ENCODE measurements around the gene RCBTB1. TPM values are rescaled to one million over a fixed set of nuclear protein-coding genes. Genes with fewer than 3 reads are reported as not detected.
A peak's percentile ranks its signal among the peaks of the same experiment; 100 is the strongest.
"Not testable (repeated sequence)": the region's sequence is repeated elsewhere in the genome, so short reads cannot be mapped to it uniquely, and the experiment has no call there.

The RCBTB1 gene
- total RNA-seq, 2 donors from 2014 or later, result 13.0 to 21.3 TPM

DNA sequence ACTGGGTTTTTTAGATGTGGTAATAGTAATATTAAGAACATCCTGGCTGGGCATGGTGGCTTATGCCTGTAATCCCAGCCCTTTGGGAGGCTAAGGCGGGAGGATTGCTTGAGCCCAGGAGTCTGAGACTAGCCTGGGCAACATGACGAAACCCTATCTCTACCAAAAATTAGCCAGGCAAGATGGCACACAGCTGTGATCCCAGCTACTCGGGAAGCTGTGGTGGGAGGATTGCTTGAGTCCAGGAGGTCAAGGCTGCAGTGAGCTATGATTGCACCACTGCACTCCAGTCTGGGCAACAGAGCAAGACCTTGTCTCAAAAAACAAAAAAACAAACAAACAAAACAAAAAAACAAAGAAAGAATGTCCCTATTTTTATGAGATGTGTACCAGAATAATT, 5.4 kb upstream of the RCBTB1 start:
- not testable (repeated sequence) for DNase-seq (ENCODE audit: low spot score); H3K27ac Mint-ChIP-seq; H3K4me1 Mint-ChIP-seq (ENCODE audit: low read depth in 2 of 2); H3K9me3 Mint-ChIP-seq; H3K4me3 Mint-ChIP-seq; H3K36me3 Mint-ChIP-seq; ATAC-seq; H3K27me3 Mint-ChIP-seq

DNA sequence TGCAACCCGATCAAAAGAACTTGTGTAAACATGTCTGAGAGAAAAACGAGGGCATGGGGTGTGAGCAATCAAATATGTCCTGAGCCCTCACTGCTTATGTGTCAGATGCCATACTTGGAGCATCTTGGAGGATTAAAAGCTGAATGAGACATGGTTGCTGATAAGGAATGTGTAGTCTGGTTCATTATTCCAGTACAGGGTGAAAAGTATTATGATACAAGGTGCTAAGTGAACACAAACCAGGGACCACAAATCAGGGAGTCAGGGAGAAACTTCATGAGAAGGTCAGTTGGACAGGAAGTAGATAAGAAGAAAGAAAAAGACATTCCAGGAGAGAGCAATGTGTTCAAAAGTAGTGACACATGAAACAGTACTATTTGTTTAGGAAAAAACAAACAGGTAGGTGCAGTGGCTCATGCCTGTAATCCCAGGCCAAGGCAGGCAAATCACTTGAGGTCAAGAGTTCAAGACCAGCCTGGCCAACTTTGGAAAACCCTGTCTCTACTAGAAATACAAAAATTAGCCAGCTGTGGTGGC, 2.0 kb upstream of the RCBTB1 start:
- H3K27ac Mint-ChIP-seq, result peak overlapping the region; percentile 11 to 60
- H3K9me3 Mint-ChIP-seq, result no peaks in the 10 kb centered on the region
- no peak for DNase-seq (ENCODE audit: low spot score)
- H3K27me3 Mint-ChIP-seq, result peaks cover 0 to 4% of the 10 kb centered on the region in 2 donors
- peaks cover 6% of the 10 kb centered on the region for H3K36me3 Mint-ChIP-seq
- no peak overlapping the region for H3K4me3 Mint-ChIP-seq
- peaks cover 10 to 17% of the 10 kb centered on the region in 2 donors for H3K4me1 Mint-ChIP-seq (ENCODE audit: low read depth in 2 of 2)
- ATAC-seq, result no peak

DNA sequence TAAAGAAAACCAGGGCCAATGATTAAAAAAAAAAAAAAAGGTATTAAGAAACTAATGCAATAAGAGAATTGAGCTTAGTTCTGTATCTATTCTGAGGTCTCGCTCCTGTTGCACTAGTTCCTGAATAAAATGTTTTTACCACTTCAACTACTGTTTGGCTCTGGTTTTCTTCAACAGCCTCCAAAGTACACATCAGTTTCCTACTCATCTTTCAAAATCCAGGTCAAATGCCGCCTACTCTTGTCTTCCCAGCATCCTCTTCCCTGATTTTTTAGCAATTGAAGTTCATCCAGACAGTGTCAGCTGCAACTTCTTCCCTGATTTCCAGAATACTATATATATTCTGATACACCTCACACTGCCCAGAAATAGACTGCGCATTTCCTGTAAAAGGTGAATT, 1.4 kb upstream of the RCBTB1 start:
- no peak for DNase-seq (ENCODE audit: low spot score)
- ATAC-seq, result no peak
- peaks cover 6% of the 10 kb centered on the region for H3K36me3 Mint-ChIP-seq
- peak overlapping the region; percentile 33 for H3K4me3 Mint-ChIP-seq
- peak overlapping the region; percentile 11 to 60 for H3K27ac Mint-ChIP-seq
- H3K4me1 Mint-ChIP-seq (ENCODE audit: low read depth in 2 of 2), result peaks cover 10 to 19% of the 10 kb centered on the region in 2 donors
- H3K27me3 Mint-ChIP-seq, result peaks cover 0 to 4% of the 10 kb centered on the region in 2 donors
- no peaks in the 10 kb centered on the region for H3K9me3 Mint-ChIP-seq

DNA sequence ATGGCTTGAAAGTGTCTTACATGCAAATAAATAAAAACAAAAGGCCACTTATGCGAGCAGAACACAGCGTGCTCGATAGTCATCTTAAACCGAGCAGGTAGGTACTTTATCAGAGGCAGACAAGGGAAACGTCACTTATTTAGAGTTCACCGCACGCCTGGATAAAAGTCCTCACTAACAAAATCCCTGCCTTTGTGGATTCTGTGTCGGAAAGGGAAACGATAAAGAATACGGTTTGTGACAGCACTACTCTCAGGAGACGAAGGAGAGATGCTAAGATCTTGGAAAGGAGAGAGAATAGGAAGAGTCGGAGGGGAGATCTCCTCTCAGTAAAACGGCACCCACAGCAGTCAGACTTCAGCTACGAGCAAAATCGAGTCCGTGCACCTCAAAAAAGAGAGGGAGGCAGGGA, 581 bp downstream of the RCBTB1 start:
- Mint-ChIP-seq H3K4me3 (peak overlapping the region; percentile 96), H3K9me3 (no peaks in the 10 kb centered on the region), H3K36me3 (peaks cover 15% of the 10 kb centered on the region), H3K27me3 (peaks cover 0 to 4% of the 10 kb centered on the region in 2 donors), H3K27ac (peak overlapping the region; percentile 81 to 86), H3K4me1 (ENCODE audit: low read depth in 2 of 2) (peaks cover 13 to 29% of the 10 kb centered on the region in 2 donors)
- no peak for ATAC-seq
- no peak for DNase-seq (ENCODE audit: low spot score)

DNA sequence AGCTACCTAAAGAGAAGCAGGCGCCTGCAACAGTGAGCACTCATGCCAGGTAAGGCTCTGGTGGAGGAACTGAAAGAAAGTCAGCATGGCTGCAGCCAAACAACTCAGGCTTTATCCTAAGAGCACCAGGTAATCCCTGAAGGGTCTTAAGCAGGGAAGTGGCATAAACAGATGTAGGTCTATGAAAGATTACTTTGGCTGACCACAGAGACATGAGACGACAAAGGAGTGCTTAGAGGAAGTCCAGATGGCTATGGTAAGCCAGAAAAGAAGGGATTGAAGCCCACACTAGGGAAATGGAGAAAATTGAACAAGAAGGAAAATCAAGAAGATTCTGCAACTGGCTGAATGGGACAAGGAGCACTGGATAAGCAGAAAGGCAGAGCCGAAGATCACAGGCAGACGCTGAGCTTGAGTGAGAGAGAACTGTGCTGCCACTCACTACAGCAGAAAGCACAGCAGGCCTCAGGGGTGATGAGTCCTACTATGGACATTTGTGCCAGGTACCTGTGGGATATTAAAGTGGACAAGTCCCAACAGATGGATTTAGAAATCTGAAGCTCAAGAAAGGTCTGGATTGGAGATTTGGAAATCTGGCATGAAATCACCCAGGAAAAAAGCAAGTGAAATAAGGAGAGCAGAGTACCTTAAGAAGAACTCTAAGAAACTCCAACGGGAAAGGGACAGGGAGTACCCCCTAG, 4.2 kb downstream of the RCBTB1 start:
- ATAC-seq, result no peak
- no peaks in the 10 kb centered on the region for H3K9me3 Mint-ChIP-seq
- H3K36me3 Mint-ChIP-seq, result peaks cover 15% of the 10 kb centered on the region
- H3K27ac Mint-ChIP-seq, result no peak overlapping the region
- H3K4me3 Mint-ChIP-seq, result no peak overlapping the region
- DNase-seq (ENCODE audit: low spot score), result no peak
- no peaks in the 10 kb centered on the region for H3K27me3 Mint-ChIP-seq
- H3K4me1 Mint-ChIP-seq (ENCODE audit: low read depth in 2 of 2), result peaks cover 10 to 23% of the 10 kb centered on the region in 2 donors

DNA sequence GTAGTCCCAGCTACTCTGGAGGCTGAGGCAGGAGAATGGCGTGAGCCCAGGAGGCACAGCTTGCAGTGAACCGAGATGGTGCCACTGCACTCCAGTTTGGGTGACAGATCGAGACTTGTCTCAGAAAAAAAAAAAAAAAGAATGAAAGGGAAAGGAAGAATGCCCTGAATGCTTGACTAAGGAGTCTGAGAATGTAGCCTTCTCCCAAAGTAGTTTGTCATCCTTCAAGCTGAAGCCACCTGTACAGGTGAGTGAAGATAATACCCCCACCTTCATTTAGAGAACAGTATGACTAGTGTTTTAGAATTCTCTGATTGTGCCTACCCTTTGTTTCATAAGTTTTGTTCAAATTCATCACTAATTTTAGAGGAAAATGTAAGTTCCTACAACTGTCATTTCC, 5.9 kb downstream of the RCBTB1 start:
- H3K27ac Mint-ChIP-seq, result no peak overlapping the region
- no peak overlapping the region for H3K4me3 Mint-ChIP-seq
- no peaks in the 10 kb centered on the region for H3K9me3 Mint-ChIP-seq
- ATAC-seq (no peak), DNase-seq (ENCODE audit: low spot score) (no peak)
- H3K27me3 Mint-ChIP-seq, result no peaks in the 10 kb centered on the region
- H3K4me1 Mint-ChIP-seq (ENCODE audit: low read depth in 2 of 2), result peaks cover 7 to 14% of the 10 kb centered on the region in 2 donors
- H3K36me3 Mint-ChIP-seq, result peaks cover 10% of the 10 kb centered on the region

DNA sequence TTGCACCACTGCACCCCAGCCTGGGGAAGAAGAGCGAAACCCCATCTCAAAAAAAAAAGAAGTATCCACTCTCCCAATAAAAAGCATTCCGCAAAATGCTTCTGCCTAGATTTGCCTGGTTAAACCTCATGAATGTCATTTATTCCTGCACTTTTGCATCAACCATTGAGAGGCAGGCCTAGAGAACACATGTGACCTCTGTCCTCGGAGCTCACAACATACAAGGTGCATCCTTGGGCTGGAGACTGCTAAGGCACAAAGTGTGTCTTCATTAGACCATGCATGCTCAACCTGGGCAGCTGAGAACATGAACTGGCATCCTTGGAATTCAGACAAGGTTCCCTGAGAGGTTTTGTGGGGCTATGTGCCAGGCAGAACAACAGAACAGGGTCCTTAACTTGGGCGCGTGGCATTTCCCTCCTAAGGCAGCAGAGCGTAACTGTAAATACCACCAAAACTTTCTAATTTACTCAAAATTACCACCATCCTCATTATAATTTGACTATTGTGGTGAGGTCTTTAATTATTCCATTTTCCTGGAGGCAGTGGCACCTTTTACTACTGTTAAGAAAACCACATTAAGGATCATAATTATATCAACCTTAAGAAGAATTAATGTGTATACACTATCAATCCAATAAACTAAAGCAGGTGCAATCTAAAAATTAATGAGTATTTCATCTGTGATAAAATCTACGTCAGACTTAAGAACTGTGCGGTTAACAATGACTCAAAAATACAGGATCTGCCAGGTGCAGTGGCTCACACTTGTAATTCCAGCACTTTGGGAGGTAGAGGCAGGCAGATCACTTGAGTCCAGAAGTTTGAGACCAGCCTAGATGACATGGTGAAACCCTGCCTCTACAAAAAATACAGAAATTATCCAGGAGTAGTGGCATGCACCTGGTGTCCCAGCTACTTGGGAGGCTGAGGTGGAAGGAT, 13.8 kb downstream of the RCBTB1 start:
- ATAC-seq, result peak in 1 of 2 donors; percentile 38
- Mint-ChIP-seq H3K27me3 (no peaks in the 10 kb centered on the region), H3K36me3 (peaks cover 2% of the 10 kb centered on the region), H3K9me3 (no peaks in the 10 kb centered on the region), H3K4me3 (no peak overlapping the region), H3K27ac (no peak overlapping the region), H3K4me1 (ENCODE audit: low read depth in 2 of 2) (peaks cover 4 to 10% of the 10 kb centered on the region in 2 donors)
- no peak for DNase-seq (ENCODE audit: low spot score)

DNA sequence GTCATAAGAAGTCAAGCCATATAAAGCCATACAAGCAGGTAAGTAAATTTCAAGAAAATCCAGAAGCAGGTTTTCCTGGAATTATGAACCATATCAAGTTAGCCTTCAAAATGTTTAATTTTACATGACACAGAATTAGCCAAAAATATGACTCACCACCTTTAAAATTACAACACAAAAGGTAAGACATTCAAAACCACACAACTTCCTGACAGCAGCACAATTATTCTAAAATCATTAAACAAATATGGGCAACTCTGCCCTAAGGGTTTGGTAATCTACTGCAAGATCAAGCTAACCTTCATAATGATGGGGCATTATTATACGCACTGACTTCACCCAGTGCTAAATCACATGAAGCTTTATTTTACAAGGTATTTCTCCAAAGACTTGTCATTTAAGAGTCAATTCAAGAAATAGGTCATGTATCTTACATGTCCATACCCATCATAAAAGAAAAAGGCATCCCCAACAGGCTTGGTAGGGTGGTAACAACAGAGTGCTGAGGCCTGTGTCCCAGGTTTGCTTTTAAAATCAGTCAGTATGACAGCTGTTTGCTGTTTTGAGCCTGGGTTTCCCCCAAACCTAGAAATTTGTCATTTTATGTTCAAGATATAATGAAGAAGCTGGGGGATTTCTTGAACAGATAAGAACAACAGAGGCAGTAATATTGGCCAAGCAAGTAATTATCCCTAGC, 15.2 kb downstream of the RCBTB1 start:
- DNase-seq (ENCODE audit: low spot score) (no peak), ATAC-seq (peak in 1 of 2 donors; percentile 58)
- peaks cover 4 to 10% of the 10 kb centered on the region in 2 donors for H3K4me1 Mint-ChIP-seq (ENCODE audit: low read depth in 2 of 2)
- H3K9me3 Mint-ChIP-seq, result no peaks in the 10 kb centered on the region
- H3K4me3 Mint-ChIP-seq, result no peak overlapping the region
- peak overlapping the region; percentile 47 to 68 for H3K27ac Mint-ChIP-seq
- peaks cover 4% of the 10 kb centered on the region for H3K36me3 Mint-ChIP-seq
- H3K27me3 Mint-ChIP-seq, result no peaks in the 10 kb centered on the region

DNA sequence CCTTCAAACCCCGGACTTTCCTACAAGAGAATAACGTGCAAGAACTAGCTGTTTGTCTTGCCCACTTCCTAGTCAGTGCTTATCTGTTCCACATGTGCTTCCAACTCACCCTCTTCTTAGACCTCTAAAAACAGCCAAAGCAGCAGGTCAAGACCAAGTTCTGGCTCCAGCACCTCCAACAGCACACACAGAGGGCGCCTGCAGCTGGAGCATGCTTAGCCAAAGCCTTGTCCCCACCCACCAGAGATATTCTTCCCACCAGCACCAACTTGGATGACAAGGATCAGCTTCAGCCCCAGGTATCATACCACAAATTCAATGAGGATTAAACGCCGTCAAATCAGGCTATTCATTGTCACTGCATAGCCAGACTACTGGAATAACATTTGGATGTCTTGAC, 17.9 kb downstream of the RCBTB1 start:
- Mint-ChIP-seq H3K27ac (no peak overlapping the region), H3K4me1 (ENCODE audit: low read depth in 2 of 2) (peaks cover 10 to 15% of the 10 kb centered on the region in 2 donors), H3K27me3 (no peaks in the 10 kb centered on the region), H3K9me3 (no peaks in the 10 kb centered on the region), H3K4me3 (no peak overlapping the region), H3K36me3 (peaks cover 10% of the 10 kb centered on the region)
- ATAC-seq, result no peak
- no peak for DNase-seq (ENCODE audit: low spot score)

DNA sequence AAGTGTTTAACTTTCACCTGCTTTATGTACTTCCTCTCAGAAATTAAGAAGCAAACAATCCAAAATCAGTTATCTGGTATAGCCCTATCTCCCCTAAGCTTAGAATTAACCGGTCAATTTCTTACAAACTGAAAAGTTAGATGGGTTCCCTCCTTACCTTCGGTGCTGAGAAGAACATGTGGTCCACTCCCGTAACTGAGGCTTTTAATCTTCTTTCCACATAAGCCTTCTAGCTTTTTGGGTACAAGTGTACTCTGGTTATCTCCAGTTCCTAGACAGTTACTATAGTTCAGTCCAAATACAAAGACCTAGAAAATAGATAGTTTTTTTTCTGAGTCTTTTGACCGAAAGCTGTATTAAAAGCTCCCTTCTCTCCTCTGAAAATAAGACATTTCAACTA, 18.9 kb downstream of the RCBTB1 start:
- peaks cover 10% of the 10 kb centered on the region for H3K36me3 Mint-ChIP-seq
- peaks cover 9 to 15% of the 10 kb centered on the region in 2 donors for H3K4me1 Mint-ChIP-seq (ENCODE audit: low read depth in 2 of 2)
- DNase-seq (ENCODE audit: low spot score) (no peak), ATAC-seq (no peak)
- no peak overlapping the region for H3K27ac Mint-ChIP-seq
- no peaks in the 10 kb centered on the region for H3K27me3 Mint-ChIP-seq
- H3K9me3 Mint-ChIP-seq, result no peaks in the 10 kb centered on the region
- no peak overlapping the region for H3K4me3 Mint-ChIP-seq

DNA sequence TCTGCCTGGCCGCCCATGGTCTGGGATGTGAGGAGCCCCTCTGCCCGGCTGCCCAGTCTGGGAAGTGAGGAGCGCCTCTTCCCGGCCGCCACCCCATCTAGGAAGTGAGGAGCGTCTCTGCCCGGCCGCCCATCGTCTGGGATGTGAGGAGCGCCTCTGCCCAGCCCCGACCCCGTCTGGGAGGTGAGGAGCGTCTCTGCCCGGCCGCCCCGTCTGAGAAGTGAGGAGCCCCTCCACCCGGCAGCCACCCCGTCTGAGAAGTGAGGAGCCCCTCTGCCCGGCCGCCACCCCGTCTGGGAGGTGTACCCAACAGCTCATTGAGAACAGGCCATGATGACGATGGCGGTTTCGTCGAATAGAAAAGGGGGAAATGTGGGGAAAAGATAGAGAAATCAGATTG, 19.9 kb downstream of the RCBTB1 start:
- Mint-ChIP-seq H3K36me3 (peaks cover 14% of the 10 kb centered on the region), H3K4me1 (ENCODE audit: low read depth in 2 of 2) (peaks cover 6 to 13% of the 10 kb centered on the region in 2 donors)
- H3K27me3 Mint-ChIP-seq; H3K9me3 Mint-ChIP-seq; H3K4me3 Mint-ChIP-seq; H3K27ac Mint-ChIP-seq; ATAC-seq; DNase-seq (ENCODE audit: low spot score): not testable (repeated sequence)

DNA sequence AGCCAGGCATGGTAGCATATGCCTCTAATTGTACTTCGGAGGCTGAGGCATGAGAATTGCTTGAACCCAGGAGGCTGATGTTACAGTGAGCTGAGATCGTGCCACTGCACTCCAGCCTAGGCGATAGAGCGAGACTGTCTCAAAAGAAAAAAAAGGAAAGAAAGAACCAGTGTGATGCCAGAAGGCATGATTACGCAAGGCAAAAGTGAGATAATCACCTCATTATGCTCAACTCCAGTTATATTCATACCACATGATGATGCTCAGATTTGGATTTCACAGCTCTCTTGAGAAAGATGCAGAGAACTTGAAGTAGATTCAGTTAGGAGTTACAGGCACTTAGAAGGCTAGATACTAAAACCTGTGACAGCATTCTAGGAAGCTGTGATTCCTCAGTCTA, 21.8 kb downstream of the RCBTB1 start:
- no peak overlapping the region for H3K27ac Mint-ChIP-seq
- DNase-seq (ENCODE audit: low spot score), result no peak
- H3K36me3 Mint-ChIP-seq, result peaks cover 14% of the 10 kb centered on the region
- H3K4me1 Mint-ChIP-seq (ENCODE audit: low read depth in 2 of 2), result peaks cover 6 to 8% of the 10 kb centered on the region in 2 donors
- no peaks in the 10 kb centered on the region for H3K9me3 Mint-ChIP-seq
- no peaks in the 10 kb centered on the region for H3K27me3 Mint-ChIP-seq
- no peak for ATAC-seq
- no peak overlapping the region for H3K4me3 Mint-ChIP-seq

DNA sequence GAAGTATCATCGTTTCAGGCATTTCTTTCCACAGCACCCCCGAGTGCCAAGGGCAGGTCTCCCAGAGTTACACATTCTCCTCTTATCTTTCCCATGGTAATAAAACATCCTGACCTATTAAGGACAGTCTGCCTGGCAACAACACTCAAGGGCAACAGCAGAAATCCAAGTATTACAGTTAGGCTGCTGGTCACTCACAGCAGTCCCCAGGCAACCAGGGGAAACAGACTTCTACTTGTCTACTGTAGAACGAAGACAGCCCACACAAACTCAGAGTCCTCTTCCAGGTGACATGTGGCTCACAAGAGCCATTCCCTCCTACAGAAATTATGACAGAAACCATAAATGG, 24.3 kb downstream of the RCBTB1 start:
- Mint-ChIP-seq H3K4me3 (no peak overlapping the region), H3K27ac (no peak overlapping the region), H3K27me3 (no peaks in the 10 kb centered on the region), H3K36me3 (peaks cover 15% of the 10 kb centered on the region), H3K4me1 (ENCODE audit: low read depth in 2 of 2) (peaks cover 5 to 6% of the 10 kb centered on the region in 2 donors), H3K9me3 (no peaks in the 10 kb centered on the region)
- DNase-seq (ENCODE audit: low spot score) (no peak), ATAC-seq (no peak)

Measured in natural killer cell treated with Interleukin-12 subunit alpha and Interleukin-12 subunit beta and Interleukin-15 and Interleukin-18, amount 100 ng/mL, for 72 hours (primary cell).